GM12872 (cell line): ENCODE results near the gene RBBP7.

Source experiments
- TF ChIP-seq, protein P1 (sequence below): IDR thresholded peaks from 3 replicates; pipeline ENCODE4 v1.5.1; 2011; ENCODE audit warnings: low read depth, mild to moderate bottlenecking, low read length, moderate library complexity; ENCODE audit not compliant: insufficient read depth

The RBBP7 gene

DNA sequence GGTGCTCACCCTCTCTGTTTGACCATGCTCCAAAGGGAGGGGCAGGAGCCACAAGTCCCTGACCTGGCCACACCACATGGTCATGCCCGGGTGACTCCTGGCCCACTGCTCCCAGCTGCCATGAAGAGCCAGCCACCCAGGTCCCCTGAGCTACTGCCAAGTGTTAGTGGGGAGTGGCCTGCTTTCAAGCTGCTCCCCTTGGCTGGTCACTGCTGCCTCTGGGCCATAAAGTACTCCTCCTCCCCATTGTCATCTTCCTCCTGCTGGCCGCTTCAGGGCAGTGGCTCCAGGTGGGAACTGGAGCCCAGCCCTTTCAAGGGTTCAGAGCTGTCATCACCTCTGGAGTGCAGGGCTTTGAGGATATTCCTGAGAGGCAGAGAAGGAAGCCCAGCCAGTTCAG is 27.3 kb upstream of the RBBP7 start:
- TF ChIP-seq, protein P1, sequence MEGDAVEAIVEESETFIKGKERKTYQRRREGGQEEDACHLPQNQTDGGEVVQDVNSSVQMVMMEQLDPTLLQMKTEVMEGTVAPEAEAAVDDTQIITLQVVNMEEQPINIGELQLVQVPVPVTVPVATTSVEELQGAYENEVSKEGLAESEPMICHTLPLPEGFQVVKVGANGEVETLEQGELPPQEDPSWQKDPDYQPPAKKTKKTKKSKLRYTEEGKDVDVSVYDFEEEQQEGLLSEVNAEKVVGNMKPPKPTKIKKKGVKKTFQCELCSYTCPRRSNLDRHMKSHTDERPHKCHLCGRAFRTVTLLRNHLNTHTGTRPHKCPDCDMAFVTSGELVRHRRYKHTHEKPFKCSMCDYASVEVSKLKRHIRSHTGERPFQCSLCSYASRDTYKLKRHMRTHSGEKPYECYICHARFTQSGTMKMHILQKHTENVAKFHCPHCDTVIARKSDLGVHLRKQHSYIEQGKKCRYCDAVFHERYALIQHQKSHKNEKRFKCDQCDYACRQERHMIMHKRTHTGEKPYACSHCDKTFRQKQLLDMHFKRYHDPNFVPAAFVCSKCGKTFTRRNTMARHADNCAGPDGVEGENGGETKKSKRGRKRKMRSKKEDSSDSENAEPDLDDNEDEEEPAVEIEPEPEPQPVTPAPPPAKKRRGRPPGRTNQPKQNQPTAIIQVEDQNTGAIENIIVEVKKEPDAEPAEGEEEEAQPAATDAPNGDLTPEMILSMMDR: no peak

DNA sequence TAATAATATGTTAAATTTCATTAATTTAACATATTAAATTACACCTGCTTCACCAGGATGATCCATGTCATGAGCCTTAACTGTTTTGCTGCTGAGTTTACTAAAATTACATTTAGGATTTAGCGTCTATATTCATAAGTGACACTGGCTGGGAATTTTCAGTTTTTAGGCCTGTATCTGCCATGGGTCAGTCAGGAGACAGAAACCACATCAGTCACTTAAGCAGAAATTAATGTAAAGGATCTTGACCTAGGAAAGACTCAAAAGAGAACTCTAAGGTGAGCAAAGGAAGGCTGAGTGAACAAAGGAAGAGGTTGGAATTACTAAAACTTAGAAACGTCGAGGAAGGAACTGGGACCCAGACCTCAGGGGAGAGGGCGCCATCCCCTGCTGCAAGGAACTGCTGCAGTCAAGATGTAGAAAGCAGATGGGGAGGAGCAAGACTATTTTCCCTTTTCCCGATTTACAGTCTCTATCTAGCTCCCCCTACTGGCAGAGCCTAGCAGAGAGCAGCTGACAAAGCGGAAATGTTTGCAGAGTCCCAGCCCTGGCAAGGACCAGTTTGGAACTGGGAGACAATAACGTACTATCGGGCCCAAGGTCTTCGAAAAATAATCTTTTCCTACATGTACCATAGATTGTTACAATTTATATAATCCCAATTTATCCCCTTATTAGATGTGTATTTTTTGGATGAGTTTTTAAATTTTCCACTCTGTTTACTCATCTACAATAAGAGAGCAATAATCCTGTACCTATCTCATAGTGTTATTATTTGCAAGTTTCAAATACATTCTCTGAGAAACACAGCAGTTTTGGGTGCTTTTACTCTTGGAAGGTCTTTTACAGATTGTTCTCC is 22.6 kb upstream of the RBBP7 start:
- TF ChIP-seq, protein P1: peak; percentile 83

DNA sequence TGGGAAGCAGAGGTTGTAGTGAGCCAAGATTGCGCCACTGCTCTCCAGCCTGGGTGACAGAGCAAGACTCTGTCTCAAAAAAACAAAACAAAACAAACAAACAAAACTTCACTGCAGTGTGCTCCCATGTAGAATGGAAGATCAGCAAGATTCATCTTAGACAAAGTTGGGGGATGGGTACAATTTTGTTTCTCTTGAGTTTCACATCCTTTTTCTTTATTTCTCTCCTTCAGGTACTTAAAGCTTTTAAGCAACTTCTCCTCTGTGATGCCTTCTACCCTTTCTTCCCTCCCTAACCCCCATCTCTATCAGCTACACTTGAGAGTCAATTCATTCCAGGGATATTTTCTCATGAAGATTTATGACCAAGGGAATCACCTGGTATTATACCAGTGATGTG is 15.5 kb upstream of the RBBP7 start:
- TF ChIP-seq, protein P1: no peak

DNA sequence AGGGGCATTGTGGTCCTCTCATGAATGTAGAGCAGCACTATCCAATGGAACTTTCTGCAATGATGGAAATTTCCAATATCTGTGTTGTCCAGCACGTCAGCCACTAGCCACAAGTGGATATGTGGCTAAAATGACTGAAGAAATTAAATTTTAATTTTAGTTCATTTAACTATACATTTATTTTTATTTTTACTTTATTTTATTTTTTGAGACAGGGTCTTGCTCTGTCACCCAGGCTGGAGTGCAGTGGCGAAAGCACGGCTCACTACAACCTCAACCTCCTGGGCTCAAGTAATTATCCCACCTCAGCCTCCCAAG is 13.3 kb upstream of the RBBP7 start:
- TF ChIP-seq, protein P1: no peak

DNA sequence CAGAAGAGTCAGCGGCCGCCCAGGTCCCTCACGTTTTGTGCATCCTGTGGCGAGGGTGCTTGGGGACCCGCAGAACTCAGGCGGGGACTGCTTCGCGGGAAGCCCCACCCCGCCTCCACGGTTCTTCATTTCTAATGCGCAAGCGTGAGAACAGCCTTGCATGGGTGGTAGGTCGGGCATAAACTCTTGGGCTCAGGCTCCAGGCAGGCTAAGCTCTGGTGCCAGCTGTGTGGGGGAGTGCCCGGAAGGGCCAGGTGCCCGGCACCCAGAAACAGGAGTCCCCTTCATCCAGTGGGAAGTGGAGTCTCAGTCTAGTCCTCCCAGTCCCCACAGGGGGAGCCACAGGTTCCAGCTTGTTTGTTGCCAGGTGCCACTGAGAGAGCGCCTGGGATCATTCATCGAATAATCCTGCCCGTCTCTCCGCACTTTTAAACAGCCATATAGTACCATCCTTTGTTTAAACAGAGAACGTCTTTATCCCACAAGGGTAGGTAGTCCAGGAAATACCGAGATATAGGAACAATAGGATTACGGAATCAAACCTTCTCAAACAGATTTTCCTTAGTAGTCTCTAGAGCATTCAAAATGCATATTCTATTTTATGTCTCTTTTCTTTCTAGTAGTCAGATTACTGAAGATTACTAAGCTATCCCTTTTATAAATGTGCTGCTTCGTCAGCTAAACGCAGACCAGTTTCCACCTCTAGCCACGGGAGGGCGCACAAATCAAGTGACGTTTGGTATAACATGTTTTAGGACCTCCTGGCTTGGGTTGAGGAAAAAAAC is 12.7 kb upstream of the RBBP7 start:
- TF ChIP-seq, protein P1: peak; percentile 55

DNA sequence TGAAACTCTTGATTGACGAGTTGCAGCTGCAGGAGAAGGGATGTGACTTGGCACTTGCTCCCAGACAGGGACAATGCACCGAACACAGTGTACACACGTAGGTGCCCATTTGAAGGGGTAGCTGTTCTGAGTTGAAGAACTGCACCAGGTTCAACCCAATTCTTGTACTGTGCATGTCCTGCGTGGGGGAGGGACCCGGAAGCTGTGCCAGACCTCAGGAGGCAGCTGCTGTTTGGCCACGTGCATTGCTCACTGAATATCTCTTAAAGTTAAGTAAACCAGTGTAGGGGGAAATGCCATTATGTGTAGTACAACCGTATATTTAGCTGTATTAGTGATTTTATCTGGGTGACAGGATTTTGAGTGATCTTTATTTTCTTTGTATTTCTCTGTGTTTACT is 12.0 kb upstream of the RBBP7 start:
- TF ChIP-seq, protein P1: no peak

DNA sequence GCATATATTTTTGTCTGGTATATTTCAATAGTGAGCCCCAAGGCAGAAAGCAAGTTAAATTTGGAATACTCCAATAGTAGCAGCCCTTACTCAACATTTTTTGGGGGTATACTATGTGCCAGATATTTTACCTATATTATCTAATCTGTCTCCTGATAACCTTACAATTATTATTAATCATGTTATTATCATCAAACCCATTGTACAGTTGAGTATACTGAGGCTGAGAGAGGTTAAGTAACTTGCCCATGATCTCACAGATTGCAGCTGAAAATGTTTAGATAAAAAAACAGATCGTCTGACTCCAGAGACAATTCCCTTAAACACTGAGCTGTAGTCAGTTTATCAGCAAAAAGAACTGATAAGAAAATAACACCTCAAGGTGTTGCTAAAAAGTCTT is 6.5 kb upstream of the RBBP7 start:
- TF ChIP-seq, protein P1: no peak
